Left ventricle myocardium superior (tissue), 1 donor: ENCODE results near the gene MAPRE2. TPM values are rescaled to one million over a fixed set of nuclear protein-coding genes. Genes with fewer than 3 reads are reported as not detected.

Experiments used
- ATAC-seq: fragments of 200-7000 bp; cut with Tn5 transposase; one replicate; pipeline ENCODE4 v1.9.1; 2020; ENCODE audit warnings: mild to moderate bottlenecking, moderate library complexity
- DNase-seq: peaks from one replicate; pipeline ENCODE4 v3.0.0-alpha.2; 2020
- intact Hi-C: fragments of 100-400 bp; cut with micrococcal nuclease; formaldehyde crosslinking; loops from one replicate; pipeline ENCODE4 v1.11.0; 2022
- total RNA-seq: library from RNA; stranded (reverse); fragmentation: NEBNext Ultra II Directional; extraction: Animal tissue kit (Norgen Biotek cat#: 25700); gene quantifications from one replicate; pipeline ENCODE4 v1.2.1, GENCODE V29; 2021
- donor health status: DM: no; HTN: yes; CAD: no; lungs with severe emphysema.

The MAPRE2 gene
- total RNA-seq, 1 donor from 2014 or later: 111 TPM

- DNase-seq (no peak), ATAC-seq (no peak)
- intact Hi-C loops: no loop called here
Observed at GRCh38 chr18:35110059-35110458, 68.8 kb downstream of the MAPRE2 start.

GRCh38 chr18:35110554-35111485 lies 69.6 kb downstream of the MAPRE2 start:
- ATAC-seq (peak; percentile 25), DNase-seq (no peak)
- intact Hi-C loops: no loop called here

GRCh38 chr18:35112696-35113095 lies 71.5 kb downstream of the MAPRE2 start:
- intact Hi-C loops: no loop called here
- ATAC-seq: no peak
- DNase-seq: no peak

- ATAC-seq (no peak), DNase-seq (no peak)
- intact Hi-C loops: no loop called here
Observed at GRCh38 chr18:35114305-35114704, 73.1 kb downstream of the MAPRE2 start.

- intact Hi-C loops: no loop called here
- peak; percentile 5 for ATAC-seq
- DNase-seq: no peak
Observed at GRCh38 chr18:35116784-35117318, 75.6 kb downstream of the MAPRE2 start.

GRCh38 chr18:35117372-35117771 lies 76.2 kb downstream of the MAPRE2 start:
- intact Hi-C loops: no loop called here
- ATAC-seq (peak; percentile 26), DNase-seq (no peak)

- peak; percentile 36 for DNase-seq
- intact Hi-C loops: no loop called here
- ATAC-seq: peak; percentile 88
Observed at GRCh38 chr18:35117951-35118411, 76.8 kb downstream of the MAPRE2 start.

GRCh38 chr18:35118641-35119040 lies 77.4 kb downstream of the MAPRE2 start:
- intact Hi-C loops: no loop called here
- DNase-seq: no peak
- ATAC-seq: peak; percentile 28

GRCh38 chr18:35121038-35121437 lies 79.8 kb downstream of the MAPRE2 start:
- DNase-seq (no peak), ATAC-seq (no peak)
- intact Hi-C loops: no loop called here

- DNase-seq (no peak), ATAC-seq (no peak)
- intact Hi-C loops: no loop called here
Observed at GRCh38 chr18:35121531-35121930, 80.3 kb downstream of the MAPRE2 start.

GRCh38 chr18:35122586-35123224 lies 81.5 kb downstream of the MAPRE2 start:
- peak; percentile 49 for ATAC-seq
- peak; percentile 51 for DNase-seq
- intact Hi-C loops: no loop called here

GRCh38 chr18:35123811-35124210 lies 82.6 kb downstream of the MAPRE2 start:
- DNase-seq (no peak), ATAC-seq (peak; percentile 13)
- intact Hi-C loops: no loop called here

GRCh38 chr18:35127201-35127600 lies 86.0 kb downstream of the MAPRE2 start:
- ATAC-seq: no peak
- no peak for DNase-seq
- intact Hi-C loops: no loop called here

GRCh38 chr18:35128675-35129074 lies 87.5 kb downstream of the MAPRE2 start:
- no peak for ATAC-seq
- no peak for DNase-seq
- intact Hi-C loops: no loop called here

GRCh38 chr18:35130236-35130635 lies 89.0 kb downstream of the MAPRE2 start:
- intact Hi-C loops: no loop called here
- ATAC-seq: no peak

GRCh38 chr18:35131387-35132020 lies 90.3 kb downstream of the MAPRE2 start:
- ATAC-seq: peak; percentile 30
- intact Hi-C loops: no loop called here
- no peak for DNase-seq

More at GRCh38 chr18:35130236-35130635, 89.0 kb downstream of the MAPRE2 start:
- no peak for DNase-seq

GRCh38 chr18:35132021-35132902 lies 91.0 kb downstream of the MAPRE2 start:
- ATAC-seq (peak; percentile 66), DNase-seq (no peak)
- intact Hi-C loops: no loop called here

GRCh38 chr18:35134190-35134730 lies 93.0 kb downstream of the MAPRE2 start:
- no peak for ATAC-seq
- intact Hi-C loops: no loop called here
- DNase-seq: no peak
